RWPE2 (cell line): ENCODE data around the gene VIPR2.

Experiments used
- ATAC-seq: fragments of 200-7000 bp; cut with Tn5 transposase; 3 replicates; pipeline ENCODE4 v1.9.1; 2021; ENCODE audit warnings: low read depth
- DNase-seq: peaks from one replicate; pipeline ENCODE4 v3.0.0-alpha.2; 2020; ENCODE audit warnings: low spot score
- H3K27ac ChIP-seq: fragments of 450-650 bp; 2 replicates; pipeline ENCODE4 v1.5.1; 2017; ENCODE audit warnings: mild to moderate bottlenecking; ENCODE audit not compliant: poor library complexity, severe bottlenecking
- H3K27me3 ChIP-seq: fragments of 250-450 bp; sonication (Bioruptor Pico); 2 replicates; pipeline ENCODE4 v1.5.1; 2021; ENCODE audit warnings: mild to moderate bottlenecking, moderate library complexity; ENCODE audit not compliant: insufficient read depth, poor library complexity, severe bottlenecking
- H3K36me3 ChIP-seq: fragments of 250-450 bp; sonication (Bioruptor Pico); 2 replicates; pipeline ENCODE4 v1.5.1; 2020; ENCODE audit warnings: low read depth, mild to moderate bottlenecking, moderate library complexity
- H3K4me1 ChIP-seq: fragments of 250-450 bp; sonication (Bioruptor Pico); 2 replicates; pipeline ENCODE4 v1.5.1; 2021; ENCODE audit warnings: mild to moderate bottlenecking, moderate library complexity; ENCODE audit not compliant: insufficient read depth, poor library complexity, severe bottlenecking
- H3K4me3 ChIP-seq: fragments of 250-450 bp; sonication (Bioruptor Pico); 2 replicates; pipeline ENCODE4 v1.5.1; 2021; ENCODE audit warnings: mild to moderate bottlenecking, moderate library complexity; ENCODE audit not compliant: severe bottlenecking
- H3K9me3 ChIP-seq: fragments of 250-450 bp; sonication (Bioruptor Pico); 2 replicates; pipeline ENCODE4 v1.5.1; 2021; ENCODE audit warnings: mild to moderate bottlenecking, moderate library complexity; ENCODE audit not compliant: severe bottlenecking
- TF ChIP-seq, protein P1 (sequence below): fragments of 450-650 bp; IDR thresholded peaks from one replicate; pipeline ENCODE4 v1.5.1; 2017; ENCODE audit warnings: mild to moderate bottlenecking, moderate library complexity; ENCODE audit not compliant: poor library complexity, severe bottlenecking

VIPR2 gene

DNA sequence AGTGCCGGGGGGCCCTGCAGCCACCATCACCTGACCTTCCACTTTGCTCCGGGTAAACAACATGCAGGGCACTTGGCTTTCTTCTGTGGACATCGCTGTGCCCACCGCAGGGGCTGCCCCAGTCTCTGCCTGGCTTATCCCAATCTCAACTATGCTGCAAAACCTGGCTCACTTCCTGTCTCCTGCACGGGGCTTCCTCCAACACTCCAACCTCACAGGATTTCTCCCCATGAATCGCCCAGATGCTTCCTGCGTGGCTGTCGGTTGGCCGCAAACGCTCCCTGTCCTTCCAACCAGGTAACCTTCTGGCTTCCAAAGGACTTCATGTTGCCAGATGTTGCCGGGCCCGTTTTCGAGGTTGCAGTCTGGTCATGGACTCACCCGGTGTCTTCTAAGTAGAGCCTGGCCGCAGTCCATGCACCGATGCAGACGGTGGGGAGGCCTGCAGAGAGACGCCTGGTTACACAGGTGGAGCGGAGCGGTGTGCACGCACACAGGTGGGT is 109.0 kb downstream of the VIPR2 start:
- Histone ChIP-seq H3K9me3 (no peaks in the 10 kb centered on the region), H3K4me3 (no peak overlapping the region), H3K27me3 (peaks cover 15% of the 10 kb centered on the region), H3K27ac (no peak overlapping the region), H3K4me1 (no peaks in the 10 kb centered on the region), H3K36me3 (no peaks in the 10 kb centered on the region)
- no peak for ATAC-seq
- DNase-seq, result no peak
- TF ChIP-seq, protein P1, sequence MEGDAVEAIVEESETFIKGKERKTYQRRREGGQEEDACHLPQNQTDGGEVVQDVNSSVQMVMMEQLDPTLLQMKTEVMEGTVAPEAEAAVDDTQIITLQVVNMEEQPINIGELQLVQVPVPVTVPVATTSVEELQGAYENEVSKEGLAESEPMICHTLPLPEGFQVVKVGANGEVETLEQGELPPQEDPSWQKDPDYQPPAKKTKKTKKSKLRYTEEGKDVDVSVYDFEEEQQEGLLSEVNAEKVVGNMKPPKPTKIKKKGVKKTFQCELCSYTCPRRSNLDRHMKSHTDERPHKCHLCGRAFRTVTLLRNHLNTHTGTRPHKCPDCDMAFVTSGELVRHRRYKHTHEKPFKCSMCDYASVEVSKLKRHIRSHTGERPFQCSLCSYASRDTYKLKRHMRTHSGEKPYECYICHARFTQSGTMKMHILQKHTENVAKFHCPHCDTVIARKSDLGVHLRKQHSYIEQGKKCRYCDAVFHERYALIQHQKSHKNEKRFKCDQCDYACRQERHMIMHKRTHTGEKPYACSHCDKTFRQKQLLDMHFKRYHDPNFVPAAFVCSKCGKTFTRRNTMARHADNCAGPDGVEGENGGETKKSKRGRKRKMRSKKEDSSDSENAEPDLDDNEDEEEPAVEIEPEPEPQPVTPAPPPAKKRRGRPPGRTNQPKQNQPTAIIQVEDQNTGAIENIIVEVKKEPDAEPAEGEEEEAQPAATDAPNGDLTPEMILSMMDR, result no peak

DNA sequence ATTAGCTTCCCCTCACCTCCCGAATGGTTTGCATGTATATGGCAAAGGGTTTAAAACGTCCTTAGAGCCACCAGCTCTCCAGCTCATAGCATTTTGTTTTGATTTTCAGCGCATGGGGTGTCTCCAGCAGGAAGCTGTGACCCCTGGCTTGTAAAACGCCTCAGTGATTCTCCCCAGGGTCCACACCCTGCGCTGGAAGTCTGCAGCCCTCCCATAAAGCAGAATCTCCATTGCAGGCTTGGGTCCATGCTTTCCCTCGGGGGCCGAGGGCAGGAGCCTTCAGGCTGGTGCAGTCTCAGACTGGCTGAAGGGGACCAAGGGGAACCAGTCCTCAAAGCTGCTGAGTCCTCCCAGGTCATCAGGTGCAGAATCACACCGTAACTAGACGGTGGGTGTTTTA is 109.7 kb downstream of the VIPR2 start:
- Histone ChIP-seq H3K4me3 (no peak overlapping the region), H3K27ac (no peak overlapping the region), H3K9me3 (no peaks in the 10 kb centered on the region), H3K36me3 (no peaks in the 10 kb centered on the region), H3K4me1 (no peaks in the 10 kb centered on the region), H3K27me3 (peaks cover 15% of the 10 kb centered on the region)
- TF ChIP-seq, protein P1, result no peak
- ATAC-seq (no peak), DNase-seq (no peak)

DNA sequence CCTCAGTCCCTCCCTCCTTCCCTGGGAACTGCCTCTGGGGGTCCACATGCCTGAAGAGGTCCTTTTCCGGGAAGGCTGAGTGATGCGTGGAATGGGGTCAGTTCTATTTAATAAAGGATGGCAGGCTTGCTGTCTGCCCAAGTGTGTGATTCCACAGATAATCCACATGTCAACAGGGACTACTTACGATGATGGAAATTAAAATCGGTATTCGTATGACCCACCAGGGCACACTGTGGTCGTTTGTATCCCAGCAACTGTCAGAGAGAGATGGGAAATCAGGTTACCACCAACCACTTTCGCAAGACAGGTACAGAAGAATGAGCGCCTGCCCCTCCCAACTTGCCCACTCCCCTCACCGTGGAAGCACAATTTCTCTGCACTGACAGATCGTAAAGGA is 110.3 kb downstream of the VIPR2 start:
- H3K27ac ChIP-seq, result no peak overlapping the region
- no peak overlapping the region for H3K4me3 ChIP-seq
- no peaks in the 10 kb centered on the region for H3K9me3 ChIP-seq
- no peaks in the 10 kb centered on the region for H3K4me1 ChIP-seq
- TF ChIP-seq, protein P1, result no peak
- ATAC-seq, result no peak
- no peak for DNase-seq
- peaks cover 15% of the 10 kb centered on the region for H3K27me3 ChIP-seq
- H3K36me3 ChIP-seq, result no peaks in the 10 kb centered on the region

DNA sequence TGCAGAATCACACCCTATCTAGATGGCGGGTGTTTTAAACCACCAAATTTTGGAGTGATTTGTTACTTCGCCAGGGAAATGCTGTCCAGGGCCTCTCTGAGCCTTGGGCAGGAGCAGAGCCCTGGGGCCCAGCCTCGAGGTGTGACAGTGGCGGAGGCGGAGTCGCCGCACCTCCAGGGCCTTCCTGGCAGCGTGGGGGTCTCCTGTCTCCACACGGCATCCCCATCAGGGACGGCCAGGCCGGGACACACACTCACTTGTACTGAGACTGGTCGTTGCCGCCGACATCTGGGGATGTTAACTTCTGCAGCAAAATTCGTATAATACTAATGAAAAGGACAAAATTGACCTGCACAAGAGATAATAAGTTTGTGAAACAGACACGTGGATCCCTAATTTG is 110.7 kb downstream of the VIPR2 start:
- H3K9me3 ChIP-seq, result no peaks in the 10 kb centered on the region
- H3K36me3 ChIP-seq, result no peaks in the 10 kb centered on the region
- no peak overlapping the region for H3K4me3 ChIP-seq
- H3K4me1 ChIP-seq, result no peaks in the 10 kb centered on the region
- DNase-seq (no peak), ATAC-seq (no peak)
- peaks cover 14% of the 10 kb centered on the region for H3K27me3 ChIP-seq
- TF ChIP-seq, protein P1, result no peak
- H3K27ac ChIP-seq, result no peak overlapping the region

DNA sequence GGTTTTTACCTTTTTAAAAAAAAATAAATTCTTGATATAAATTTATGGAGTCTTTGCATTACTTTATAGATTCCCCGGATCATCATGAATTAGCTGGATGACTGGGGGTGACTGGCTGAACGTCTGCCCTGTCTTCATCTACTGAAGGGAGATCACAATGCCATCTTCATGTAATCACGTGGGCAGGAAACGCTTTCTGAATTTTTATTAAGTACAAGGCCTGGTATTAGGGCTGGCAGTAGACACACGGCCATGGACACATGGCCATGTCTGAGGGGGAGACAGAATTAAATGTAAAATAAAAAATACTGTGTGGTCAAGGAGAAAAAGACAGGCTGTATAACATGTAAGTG is 111.2 kb downstream of the VIPR2 start:
- ATAC-seq (no peak), DNase-seq (no peak)
- no peaks in the 10 kb centered on the region for H3K36me3 ChIP-seq
- no peak overlapping the region for H3K27ac ChIP-seq
- H3K27me3 ChIP-seq, result peaks cover 9% of the 10 kb centered on the region
- H3K4me3 ChIP-seq, result no peak overlapping the region
- H3K4me1 ChIP-seq, result no peaks in the 10 kb centered on the region
- TF ChIP-seq, protein P1, result no peak
- no peaks in the 10 kb centered on the region for H3K9me3 ChIP-seq
